ENCODE results near the gene OPA3. TPM values are rescaled to one million over a fixed set of nuclear protein-coding genes. Genes with fewer than 3 reads are reported as not detected.

OPA3 gene
- total RNA-seq, 4 donors from 2014 or later = 5.4 to 30.8 (median 17.0) TPM

- 93 to 94% methylated on average over 7 of the region's 7 CpGs for WGBS, 2 donors
- Histone ChIP-seq H3K4me3 (replicated peaks in 1 of 3) (no peak overlapping the region), H3K27ac (no peak overlapping the region), H3K27me3 (no peaks in the 10 kb centered on the region), H3K36me3 (no peaks in the 10 kb centered on the region), H3K4me1 (peaks cover 5 to 11% of the 10 kb centered on the region in 2 donors), H3K9me3 (no peaks in the 10 kb centered on the region)
- intact Hi-C loops (cut with DNase I) = no loop called here
- TF ChIP-seq CTCF (IDR thresholded peaks at IDR 0.05) (no peak), POLR2A (IDR thresholded peaks at IDR 0.05) (no peak)
- no peak for DNase-seq
Measured at GRCh38 chr19:45581576-45581975, 3.0 kb downstream of the OPA3 start.

- TF ChIP-seq CTCF (IDR thresholded peaks at IDR 0.05) = no peak
- no peak for TF ChIP-seq POLR2A (IDR thresholded peaks at IDR 0.05)
- no peak overlapping the region for H3K4me3 ChIP-seq (replicated peaks in 1 of 3)
- 82 to 84% methylated on average over 5 of the region's 5 CpGs for WGBS, 2 donors
- intact Hi-C loops (cut with DNase I) = no loop called here
- no peak for DNase-seq
- no peaks in the 10 kb centered on the region for H3K36me3 ChIP-seq
- no peaks in the 10 kb centered on the region for H3K27me3 ChIP-seq
- H3K9me3 ChIP-seq = no peaks in the 10 kb centered on the region
- peaks cover 5 to 6% of the 10 kb centered on the region in 2 donors for H3K4me1 ChIP-seq
- H3K27ac ChIP-seq = no peak overlapping the region
Measured at GRCh38 chr19:45578861-45579260, 5.7 kb downstream of the OPA3 start.

GRCh38 chr19:45577111-45577905 is 7.3 kb downstream of the OPA3 start:
- WGBS, 2 donors = 52 to 65% methylated on average over 11 of the region's 11 CpGs
- intact Hi-C loops (cut with DNase I) = no loop called here
- Histone ChIP-seq H3K4me1 (no peaks in the 10 kb centered on the region), H3K27me3 (no peaks in the 10 kb centered on the region), H3K27ac (no peak overlapping the region), H3K9me3 (no peaks in the 10 kb centered on the region), H3K4me3 (replicated peaks in 1 of 3) (no peak overlapping the region), H3K36me3 (no peaks in the 10 kb centered on the region)
- no peak for TF ChIP-seq POLR2A (IDR thresholded peaks at IDR 0.05)
- DNase-seq = no peak

- no peaks in the 10 kb centered on the region for H3K9me3 ChIP-seq
- H3K4me3 ChIP-seq (replicated peaks in 1 of 3) = no peak overlapping the region
- H3K36me3 ChIP-seq = no peaks in the 10 kb centered on the region
- no peaks in the 10 kb centered on the region for H3K4me1 ChIP-seq
- 32 to 98% methylated on average over 3 of the region's 3 CpGs for WGBS, 2 donors
- TF ChIP-seq POLR2A (IDR thresholded peaks at IDR 0.05) (no peak), CTCF (IDR thresholded peaks at IDR 0.05) (no peak)
- intact Hi-C loops (cut with DNase I) = no loop called here
- DNase-seq = no peak
- H3K27ac ChIP-seq = no peak overlapping the region
- no peaks in the 10 kb centered on the region for H3K27me3 ChIP-seq
Measured at GRCh38 chr19:45576682-45577081, 7.9 kb downstream of the OPA3 start.

DNA sequence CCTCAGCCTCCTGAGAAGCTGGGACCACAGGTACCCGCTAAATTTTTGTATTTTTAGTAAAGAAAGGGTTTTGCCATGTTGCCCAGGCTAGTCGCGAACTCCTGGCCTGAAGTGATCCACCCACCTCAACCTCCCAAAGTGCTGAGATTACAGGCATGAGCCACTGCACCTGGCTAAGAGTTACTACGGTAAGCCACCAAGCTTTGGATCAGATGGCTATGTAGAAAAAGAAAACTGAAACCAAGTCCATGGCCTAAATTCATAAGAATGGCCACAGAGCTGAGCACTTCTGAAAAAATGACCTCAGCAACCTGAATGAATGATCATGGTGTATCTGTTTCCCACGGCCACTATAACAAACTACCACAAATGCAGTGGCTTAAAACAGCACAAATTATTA is 9.4 kb downstream of the OPA3 start:
- Histone ChIP-seq H3K27me3 (no peaks in the 10 kb centered on the region), H3K4me1 (no peaks in the 10 kb centered on the region), H3K36me3 (no peaks in the 10 kb centered on the region), H3K27ac (no peak overlapping the region), H3K9me3 (no peaks in the 10 kb centered on the region), H3K4me3 (replicated peaks in 1 of 3) (no peak overlapping the region)
- TF ChIP-seq CTCF (IDR thresholded peaks at IDR 0.05) = no peak
- no peak for TF ChIP-seq POLR2A (IDR thresholded peaks at IDR 0.05)
- no peak for DNase-seq
- WGBS, 2 donors = 89 to 91% methylated on average over 5 of the region's 5 CpGs
- intact Hi-C loops (cut with DNase I) = no loop called here
